Measurements from ENCODE around the gene CYP4Z1.
"Not testable (repeated sequence)": the region's sequence is repeated elsewhere in the genome, so short reads cannot be mapped to it uniquely, and the experiment has no call there.

CYP4Z1 gene

GRCh38 chr1:47031585-47031984, 35.4 kb upstream of the CYP4Z1 start:
- Histone ChIP-seq H3F3A (ENCODE audit: control insufficient read depth, insufficient read depth) (no peaks in the 10 kb centered on the region), H3K9me2 (replicated peaks; ENCODE audit: control insufficient read depth, low read length) (no peaks in the 10 kb centered on the region), H3K9me3 (ENCODE audit: control insufficient read depth, insufficient read depth, low read length) (no peaks in the 10 kb centered on the region), H3K4me2 (ENCODE audit: low read length) (no peak overlapping the region), H3K4me1 (ENCODE audit: control insufficient read depth, low read length) (no peaks in the 10 kb centered on the region), H3K27me3 (ENCODE audit: control insufficient read depth, low read length) (peaks cover 10% of the 10 kb centered on the region; the same call in 1 of the 2 replicates), H4K20me1 (ENCODE audit: control insufficient read depth, insufficient read depth, low read depth, low read length) (no peaks in the 10 kb centered on the region), H3K79me2 (ENCODE audit: control insufficient read depth, low read length) (no peaks in the 10 kb centered on the region), H3K27ac (ENCODE audit: low read depth, low read length) (no peak overlapping the region), H3K36me3 (ENCODE audit: control insufficient read depth, low read length) (no peaks in the 10 kb centered on the region), H3K4me3 (ENCODE audit: low read length) (no peak overlapping the region)
- TF ChIP-seq EZH2phosphoT487 (IDR thresholded peaks at IDR 0.05; ENCODE audit: borderline replicate concordance, low read length): no peak
- no peak for TF ChIP-seq CTCF (IDR thresholded peaks at IDR 0.05; ENCODE audit: low read depth, low read length, poor library complexity, severe bottlenecking)

GRCh38 chr1:47036764-47037163, 30.3 kb upstream of the CYP4Z1 start:
- Histone ChIP-seq H3K4me3 (ENCODE audit: low read length) (no peak overlapping the region), H3K36me3 (ENCODE audit: control insufficient read depth, low read length) (no peaks in the 10 kb centered on the region), H3K27ac (ENCODE audit: low read depth, low read length) (no peak overlapping the region), H3K4me1 (ENCODE audit: control insufficient read depth, low read length) (no peaks in the 10 kb centered on the region), H3K27me3 (ENCODE audit: control insufficient read depth, low read length) (peaks cover 5% of the 10 kb centered on the region; the same call in 1 of the 2 replicates), H3F3A (ENCODE audit: control insufficient read depth, insufficient read depth) (no peaks in the 10 kb centered on the region), H3K9me3 (ENCODE audit: control insufficient read depth, insufficient read depth, low read length) (no peaks in the 10 kb centered on the region), H4K20me1 (ENCODE audit: control insufficient read depth, insufficient read depth, low read depth, low read length) (no peaks in the 10 kb centered on the region), H3K79me2 (ENCODE audit: control insufficient read depth, low read length) (no peaks in the 10 kb centered on the region), H3K4me2 (ENCODE audit: low read length) (no peak overlapping the region), H3K9me2 (replicated peaks; ENCODE audit: control insufficient read depth, low read length) (no peaks in the 10 kb centered on the region)
- TF ChIP-seq EZH2phosphoT487 (IDR thresholded peaks at IDR 0.05; ENCODE audit: borderline replicate concordance, low read length): no peak

GRCh38 chr1:47059376-47059775, 7.7 kb upstream of the CYP4Z1 start:
- TF ChIP-seq EZH2phosphoT487 (IDR thresholded peaks at IDR 0.05; ENCODE audit: borderline replicate concordance, low read length): no peak
- no peak for TF ChIP-seq CTCF (IDR thresholded peaks at IDR 0.05; ENCODE audit: low read depth, low read length, poor library complexity, severe bottlenecking)
- H3K4me2 ChIP-seq (ENCODE audit: low read length): no peak overlapping the region
- H3K27me3 ChIP-seq (ENCODE audit: control insufficient read depth, low read length): peaks cover 5% of the 10 kb centered on the region
- no peaks in the 10 kb centered on the region for H3F3A ChIP-seq (ENCODE audit: control insufficient read depth, insufficient read depth)
- no peaks in the 10 kb centered on the region for H3K79me2 ChIP-seq (ENCODE audit: control insufficient read depth, low read length)
- no peak overlapping the region for H3K4me3 ChIP-seq (ENCODE audit: low read length)
- H3K9me3 ChIP-seq (ENCODE audit: control insufficient read depth, insufficient read depth, low read length): no peaks in the 10 kb centered on the region
- H3K27ac ChIP-seq (ENCODE audit: low read depth, low read length): no peak overlapping the region
- no peaks in the 10 kb centered on the region for H3K4me1 ChIP-seq (ENCODE audit: control insufficient read depth, low read length)
- H3K9me2 ChIP-seq (replicated peaks; ENCODE audit: control insufficient read depth, low read length): no peaks in the 10 kb centered on the region
- H4K20me1 ChIP-seq (ENCODE audit: control insufficient read depth, insufficient read depth, low read depth, low read length): no peaks in the 10 kb centered on the region
- no peaks in the 10 kb centered on the region for H3K36me3 ChIP-seq (ENCODE audit: control insufficient read depth, low read length)

- H3K27me3 ChIP-seq (ENCODE audit: control insufficient read depth, low read length); H3K4me1 ChIP-seq (ENCODE audit: control insufficient read depth, low read length); H4K20me1 ChIP-seq (ENCODE audit: control insufficient read depth, insufficient read depth, low read depth, low read length); H3K9me2 ChIP-seq (replicated peaks; ENCODE audit: control insufficient read depth, low read length); H3K4me3 ChIP-seq (ENCODE audit: low read length); H3K27ac ChIP-seq (ENCODE audit: low read depth, low read length); H3K79me2 ChIP-seq (ENCODE audit: control insufficient read depth, low read length); H3F3A ChIP-seq (ENCODE audit: control insufficient read depth, insufficient read depth); H3K4me2 ChIP-seq (ENCODE audit: low read length); H3K36me3 ChIP-seq (ENCODE audit: control insufficient read depth, low read length); H3K9me3 ChIP-seq (ENCODE audit: control insufficient read depth, insufficient read depth, low read length): not testable (repeated sequence)
Measured at GRCh38 chr1:47069080-47069479, 2.0 kb downstream of the CYP4Z1 start.

DNA sequence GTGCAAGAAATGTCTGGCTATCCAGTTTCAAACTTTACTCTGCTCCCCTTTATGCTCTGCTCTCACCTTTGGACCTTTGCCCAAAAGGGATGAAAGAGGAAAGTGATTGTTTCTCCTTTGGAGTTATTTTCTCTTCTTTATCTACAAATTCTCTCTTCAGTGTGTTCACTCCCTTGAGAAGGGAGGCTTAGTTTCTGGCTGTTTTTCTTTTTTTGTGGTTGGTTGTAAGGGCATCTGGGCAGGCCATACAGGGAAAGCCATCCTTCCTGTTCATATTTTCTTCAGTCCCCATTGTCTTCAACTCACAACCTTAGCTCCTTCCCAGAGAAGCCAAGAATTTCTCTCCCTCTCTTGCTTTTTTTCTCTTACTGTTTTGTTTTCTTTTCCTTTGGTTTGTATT, 2.5 kb downstream of the CYP4Z1 start:
- H3F3A ChIP-seq (ENCODE audit: control insufficient read depth, insufficient read depth); H3K4me1 ChIP-seq (ENCODE audit: control insufficient read depth, low read length); H3K36me3 ChIP-seq (ENCODE audit: control insufficient read depth, low read length); H3K79me2 ChIP-seq (ENCODE audit: control insufficient read depth, low read length); H3K4me2 ChIP-seq (ENCODE audit: low read length); H3K27me3 ChIP-seq (ENCODE audit: control insufficient read depth, low read length); H3K9me3 ChIP-seq (ENCODE audit: control insufficient read depth, insufficient read depth, low read length); H3K4me3 ChIP-seq (ENCODE audit: low read length); H3K9me2 ChIP-seq (replicated peaks; ENCODE audit: control insufficient read depth, low read length); H4K20me1 ChIP-seq (ENCODE audit: control insufficient read depth, insufficient read depth, low read depth, low read length); H3K27ac ChIP-seq (ENCODE audit: low read depth, low read length): not testable (repeated sequence)
